Peyer's patch (tissue), 4 donors: ENCODE results near the gene ELANE.
"Not testable (repeated sequence)": the region's sequence is repeated elsewhere in the genome, so short reads cannot be mapped to it uniquely, and the experiment has no call there.

Experiments
- CTCF ChIP-seq, 6 experiments: fragments of 450-650 bp in 4 of 6; fragments of 200-600 bp in 2 of 6; sonication (generic) in 1 of 6; IDR thresholded peaks; one replicate each; pipeline ENCODE4 v1.5.1; 2017 to 2019; ENCODE audit warnings: antibody characterized with exemption in 6 of 6, mild to moderate bottlenecking in 3 of 6, moderate library complexity in 1 of 6
- POLR2A ChIP-seq, 2 donors: fragments of 450-650 bp; IDR thresholded peaks; one replicate each; pipeline ENCODE4 v1.5.1; 2017; ENCODE audit warnings: antibody characterized with exemption in 2 of 2, mild to moderate bottlenecking in 2 of 2, moderate library complexity in 2 of 2

- not testable (repeated sequence) for TF ChIP-seq CTCF, POLR2A (IDR thresholded peaks at IDR 0.05)
Measured at GRCh38 chr19:842802-843179, 9.3 kb upstream of the ELANE start.
